K562 (cell line): Measurements from ENCODE around the gene LYPD4. TPM values are rescaled to one million over a fixed set of nuclear protein-coding genes. Genes with fewer than 3 reads are reported as not detected.

Source experiments
- CBX3 ChIP-seq, 2 experiments: IDR thresholded peaks; 1 replicate in 1 of 2; 2 replicates in 1 of 2; pipeline ENCODE4 v1.6.1; 2012; ENCODE audit warnings: inconsistent platforms in 2 of 2, low read length in 2 of 2, borderline replicate concordance in 1 of 2, control low read depth in 1 of 2
- FOSL1 ChIP-seq: fragments of 200-800 bp; sonication (Bioruptor generic); conservative IDR thresholded peaks from 2 replicates; pipeline ENCODE4 v1.6.1; 2016; ENCODE audit warnings: missing genetic modification characterization, missing compliant biosample characterization
- HBP1 ChIP-seq: fragments of 450-650 bp; formaldehyde crosslinking; IDR thresholded peaks from 2 replicates; pipeline ENCODE4 v1.4.0; 2022; ENCODE audit warnings: missing genetic modification characterization
- HINFP ChIP-seq: fragments of 450-650 bp; conservative IDR thresholded peaks from 2 replicates; pipeline ENCODE4 v1.6.1; 2016; ENCODE audit warnings: missing genetic modification characterization, low read depth, mild to moderate bottlenecking, control low read depth, missing compliant biosample characterization
- KDM1A ChIP-seq, 2 experiments: fragments of 450-650 bp; IDR thresholded peaks; 2 replicates each; pipeline ENCODE4 v1.6.1; 2016; ENCODE audit warnings: mild to moderate bottlenecking in 2 of 2
- MYBL2 ChIP-seq, 2 experiments: fragments of 450-650 bp in 1 of 2; sonication (generic) in 1 of 2; formaldehyde crosslinking in 1 of 2; IDR thresholded peaks; 2 replicates each; pipeline versions ENCODE4 v1.6.1 to v1.8.1; 2017 to 2022; ENCODE audit warnings: borderline replicate concordance in 1 of 2, inconsistent platforms in 1 of 2, low read depth in 1 of 2, mild to moderate bottlenecking in 1 of 2, missing genetic modification reagents in 1 of 2, moderate library complexity in 1 of 2
- NFE2 ChIP-seq: IDR thresholded peaks from 2 replicates; pipeline ENCODE4 v1.6.1; 2014; ENCODE audit warnings: antibody characterized with exemption, low read depth
- POU5F1 ChIP-seq: fragments of 150-350 bp; IDR thresholded peaks from 2 replicates; pipeline ENCODE4 v1.6.1; 2014; ENCODE audit warnings: borderline replicate concordance, low read length, low read depth, mild to moderate bottlenecking; ENCODE audit not compliant: partially characterized antibody
- RBM22 ChIP-seq: fragments of 200-400 bp; formaldehyde crosslinking; IDR thresholded peaks from 2 replicates; pipeline ENCODE4 v1.6.1; 2018; ENCODE audit warnings: low read length, low read depth; ENCODE audit not compliant: poor library complexity, severe bottlenecking
- RHOXF2B ChIP-seq: fragments of 250-450 bp; sonication (Bioruptor Pico); conservative IDR thresholded peaks from 2 replicates; pipeline ENCODE4 v1.5.1; 2021
- TAF9B ChIP-seq: fragments of 450-650 bp; IDR thresholded peaks from 2 replicates; pipeline ENCODE4 v1.6.1; 2018; ENCODE audit warnings: mild to moderate bottlenecking; ENCODE audit not compliant: partially characterized antibody
- WHSC1 ChIP-seq: IDR thresholded peaks from one replicate; pipeline ENCODE4 v1.6.1; 2012; ENCODE audit warnings: low read length, control low read depth, inconsistent platforms
- YY1 ChIP-seq, 3 experiments: IDR thresholded peaks; 2 replicates each; pipeline ENCODE4 v1.6.1; 2011; ENCODE audit warnings: low read length in 2 of 3, mild to moderate bottlenecking in 2 of 3, moderate library complexity in 2 of 3, borderline replicate concordance in 1 of 3, control low read depth in 1 of 3, low read depth in 1 of 3; ENCODE audit not compliant: insufficient read depth in 3 of 3, insufficient replicate concordance in 2 of 3, control insufficient read depth in 1 of 3, insufficient read length in 1 of 3; ENCODE audit errors: extremely low read depth in 1 of 3
- ZBTB5 ChIP-seq: fragments of 450-650 bp; IDR thresholded peaks from 2 replicates; pipeline ENCODE4 v1.6.1; 2017; ENCODE audit warnings: antibody characterized with exemption
- ZNF134 ChIP-seq: fragments of 250-450 bp; sonication (Bioruptor Pico); conservative IDR thresholded peaks from 2 replicates; pipeline ENCODE4 v1.4.0; 2020
- ZNF143 ChIP-seq: sonication (generic); formaldehyde crosslinking; IDR thresholded peaks from 2 replicates; pipeline ENCODE4 v1.9.0; 2022; ENCODE audit warnings: mild to moderate bottlenecking, missing genetic modification reagents
- ZNF282 ChIP-seq: sonication (generic); formaldehyde crosslinking; IDR thresholded peaks from 2 replicates; pipeline ENCODE4 v1.8.1; 2023; ENCODE audit warnings: missing genetic modification reagents
- ZNF589 ChIP-seq: fragments of 200-800 bp; sonication (Bioruptor generic); IDR thresholded peaks from 2 replicates; pipeline ENCODE4 v1.6.1; 2016; ENCODE audit warnings: low read depth, missing genetic modification characterization, missing compliant biosample characterization
- ZNF644 ChIP-seq: fragments of 200-800 bp; sonication (Bioruptor generic); IDR thresholded peaks from 2 replicates; pipeline ENCODE4 v1.6.1; 2016; ENCODE audit warnings: low read depth, missing genetic modification characterization, missing compliant biosample characterization
- ZNF830 ChIP-seq: fragments of 250-450 bp; sonication (Bioruptor Pico); IDR thresholded peaks from 2 replicates; pipeline ENCODE4 v1.5.0; 2021; ENCODE audit warnings: mild to moderate bottlenecking
- polyA plus RNA-seq, 8 experiments: library from polyadenylated mRNA; depleted of rRNA in 4 of 8; stranded (reverse) in 5 of 8; unstranded in 3 of 8; fragments of >200 nt; fragmentation: Nextera tagmentation in 2 of 8; fragmentation: Illumina TruSeq in 1 of 8; extraction: Ambion mirVana in 2 of 8; extraction: Trizol in 1 of 8; gene quantifications; 2 replicates each; pipeline versions ENCODE4 v1.2.1 to v1.2.3, GENCODE V29; 2011 to 2014; ENCODE audit warnings: inconsistent platforms in 1 of 8, missing spikeins in 1 of 8
- total RNA-seq, 7 experiments: library from RNA; depleted of rRNA in 6 of 7; stranded (reverse); fragments of >200 nt in 6 of 7; fragmentation: Illumina TruSeq in 2 of 7; extraction: Trizol in 2 of 7; gene quantifications; 2 replicates each; pipeline versions ENCODE4 v1.2.1 to v1.2.3, GENCODE V29; 2011 to 2021; ENCODE audit warnings: low replicate concordance in 1 of 7

LYPD4 gene
- total and polyA plus RNA-seq, 9 of the 15 experiments (the other 6 are each of a cell fraction or from before 2014, with no cell fraction given): 0.11 TPM; not detected in 8

GRCh38 chr19:41843371-41843770 lies 1.1 kb downstream of the LYPD4 start (continued):
- no peak for TF ChIP-seq RBM22
- TF ChIP-seq RHOXF2B (CRISPR knock-in tag): no peak
- no peak for TF ChIP-seq FOSL1 (tag)
- TF ChIP-seq POU5F1: no peak
- no peak for TF ChIP-seq ZBTB5
- TF ChIP-seq ZNF644 (tag): no peak
- no peak for TF ChIP-seq ZNF282 (CRISPR knock-in tag)
- 0 out of 3 replicates have a peak, but pooled peaks of 1 of the 2 experiments have one; percentile 25 for TF ChIP-seq CBX3 (IDR thresholded peaks at IDR 0.05; ENCODE audit: borderline replicate concordance in 1 of 2, low read length in 2 of 2)
- no peak for TF ChIP-seq YY1 (IDR thresholded peaks at IDR 0.05; ENCODE audit: borderline replicate concordance in 1 of 3, control insufficient read depth in 1 of 3, extremely low read depth in 1 of 3, insufficient read depth in 3 of 3, insufficient read length in 1 of 3, insufficient replicate concordance in 2 of 3, low read depth in 1 of 3, low read length in 2 of 3)
- no peak for TF ChIP-seq ZNF589
- TF ChIP-seq TAF9B: no peak
- TF ChIP-seq ZNF143 (CRISPR knock-in tag): no peak
- no peak for TF ChIP-seq WHSC1
- TF ChIP-seq ZNF830 (CRISPR knock-in tag): no peak
- TF ChIP-seq KDM1A (IDR thresholded peaks at IDR 0.05): peak; percentile 46 to 60; a peak in 3 of 4 replicates
- TF ChIP-seq MYBL2 (IDR thresholded peaks at IDR 0.05; ENCODE audit: low read depth): no peak
- TF ChIP-seq MYBL2 (CRISPR knock-in tag; IDR thresholded peaks at IDR 0.05; ENCODE audit: borderline replicate concordance): no peak
- no peak for TF ChIP-seq HBP1 (CRISPR knock-in tag)
- TF ChIP-seq ZNF134 (CRISPR knock-in tag): no peak
- TF ChIP-seq NFE2: no peak
- TF ChIP-seq HINFP (tag): no peak
